Measurements from ENCODE around the gene AMPH.

DNA sequence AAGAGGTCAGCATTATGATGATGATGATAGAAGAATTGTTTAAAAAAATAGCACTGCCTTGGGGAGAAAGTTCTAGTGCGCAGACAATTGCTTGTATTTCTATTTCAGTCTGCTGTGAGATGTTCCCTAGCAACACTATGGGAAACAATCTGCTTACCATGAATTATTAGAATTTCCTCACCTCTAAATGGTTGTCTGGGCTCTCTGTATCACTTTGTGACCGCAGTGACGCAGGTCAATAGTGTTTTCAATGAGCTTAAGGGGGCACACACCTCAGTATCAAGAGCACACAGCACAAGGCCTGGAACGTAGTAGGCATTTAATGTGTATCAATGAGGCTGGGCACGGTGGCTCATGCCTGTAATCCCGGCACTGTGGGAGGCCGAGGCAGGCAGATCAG, 258.9 kb downstream of the AMPH start:
- TF ChIP-seq, protein P1, sequence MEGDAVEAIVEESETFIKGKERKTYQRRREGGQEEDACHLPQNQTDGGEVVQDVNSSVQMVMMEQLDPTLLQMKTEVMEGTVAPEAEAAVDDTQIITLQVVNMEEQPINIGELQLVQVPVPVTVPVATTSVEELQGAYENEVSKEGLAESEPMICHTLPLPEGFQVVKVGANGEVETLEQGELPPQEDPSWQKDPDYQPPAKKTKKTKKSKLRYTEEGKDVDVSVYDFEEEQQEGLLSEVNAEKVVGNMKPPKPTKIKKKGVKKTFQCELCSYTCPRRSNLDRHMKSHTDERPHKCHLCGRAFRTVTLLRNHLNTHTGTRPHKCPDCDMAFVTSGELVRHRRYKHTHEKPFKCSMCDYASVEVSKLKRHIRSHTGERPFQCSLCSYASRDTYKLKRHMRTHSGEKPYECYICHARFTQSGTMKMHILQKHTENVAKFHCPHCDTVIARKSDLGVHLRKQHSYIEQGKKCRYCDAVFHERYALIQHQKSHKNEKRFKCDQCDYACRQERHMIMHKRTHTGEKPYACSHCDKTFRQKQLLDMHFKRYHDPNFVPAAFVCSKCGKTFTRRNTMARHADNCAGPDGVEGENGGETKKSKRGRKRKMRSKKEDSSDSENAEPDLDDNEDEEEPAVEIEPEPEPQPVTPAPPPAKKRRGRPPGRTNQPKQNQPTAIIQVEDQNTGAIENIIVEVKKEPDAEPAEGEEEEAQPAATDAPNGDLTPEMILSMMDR (IDR thresholded peaks at IDR 0.05; ENCODE audit: insufficient read depth, low read length): no peak
- TF ChIP-seq GABPA (IDR thresholded peaks at IDR 0.05; ENCODE audit: low read depth): no peak
- TF ChIP-seq, protein P2, sequence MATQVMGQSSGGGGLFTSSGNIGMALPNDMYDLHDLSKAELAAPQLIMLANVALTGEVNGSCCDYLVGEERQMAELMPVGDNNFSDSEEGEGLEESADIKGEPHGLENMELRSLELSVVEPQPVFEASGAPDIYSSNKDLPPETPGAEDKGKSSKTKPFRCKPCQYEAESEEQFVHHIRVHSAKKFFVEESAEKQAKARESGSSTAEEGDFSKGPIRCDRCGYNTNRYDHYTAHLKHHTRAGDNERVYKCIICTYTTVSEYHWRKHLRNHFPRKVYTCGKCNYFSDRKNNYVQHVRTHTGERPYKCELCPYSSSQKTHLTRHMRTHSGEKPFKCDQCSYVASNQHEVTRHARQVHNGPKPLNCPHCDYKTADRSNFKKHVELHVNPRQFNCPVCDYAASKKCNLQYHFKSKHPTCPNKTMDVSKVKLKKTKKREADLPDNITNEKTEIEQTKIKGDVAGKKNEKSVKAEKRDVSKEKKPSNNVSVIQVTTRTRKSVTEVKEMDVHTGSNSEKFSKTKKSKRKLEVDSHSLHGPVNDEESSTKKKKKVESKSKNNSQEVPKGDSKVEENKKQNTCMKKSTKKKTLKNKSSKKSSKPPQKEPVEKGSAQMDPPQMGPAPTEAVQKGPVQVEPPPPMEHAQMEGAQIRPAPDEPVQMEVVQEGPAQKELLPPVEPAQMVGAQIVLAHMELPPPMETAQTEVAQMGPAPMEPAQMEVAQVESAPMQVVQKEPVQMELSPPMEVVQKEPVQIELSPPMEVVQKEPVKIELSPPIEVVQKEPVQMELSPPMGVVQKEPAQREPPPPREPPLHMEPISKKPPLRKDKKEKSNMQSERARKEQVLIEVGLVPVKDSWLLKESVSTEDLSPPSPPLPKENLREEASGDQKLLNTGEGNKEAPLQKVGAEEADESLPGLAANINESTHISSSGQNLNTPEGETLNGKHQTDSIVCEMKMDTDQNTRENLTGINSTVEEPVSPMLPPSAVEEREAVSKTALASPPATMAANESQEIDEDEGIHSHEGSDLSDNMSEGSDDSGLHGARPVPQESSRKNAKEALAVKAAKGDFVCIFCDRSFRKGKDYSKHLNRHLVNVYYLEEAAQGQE (IDR thresholded peaks at IDR 0.05; ENCODE audit: insufficient replicate concordance, low read depth): no peak

All from HL-60 (cell line).